A673 (cell line): ENCODE results near the gene PLCB2. TPM values are rescaled to one million over a fixed set of nuclear protein-coding genes. Genes with fewer than 3 reads are reported as not detected.

Experiments
- BruUV-seq: library from RNA; stranded (reverse); fragments of 400-500 nt; replicated peaks from 2 replicates; lab custom pipeline; 2021; lab: Mats Ljungman, UMichigan
- CTCF ChIA-PET: fragments of 300-600 bp; sonication (Branson Sonifier 250); formaldehyde crosslinking; loops from one replicate; lab custom pipeline; 2022; ENCODE audit warnings: antibody characterized with exemption; lab: Charles Lee
- POLR2A ChIA-PET: fragments of 300-600 bp; sonication (Branson Sonifier 250); formaldehyde crosslinking; loops from one replicate; lab custom pipeline; 2022; ENCODE audit warnings: antibody characterized with exemption; ENCODE audit not compliant: low non-redundant PET; lab: Charles Lee
- DNase-seq: peaks from one replicate; pipeline ENCODE4 v3.0.0-alpha.2; 2015; ENCODE audit warnings: low spot score
- H3K27ac ChIP-seq: fragments of 200-600 bp; sonication (generic); 2 replicates; pipeline ENCODE4 v1.5.1; 2016; ENCODE audit warnings: mixed run types, low read depth, mild to moderate bottlenecking, mixed read lengths, antibody characterized with exemption, low read length; ENCODE audit not compliant: poor library complexity, severe bottlenecking
- H3K27me3 ChIP-seq: fragments of 200-600 bp; sonication (generic); replicated peaks from 2 replicates; pipeline ENCODE4 v1.6.1; 2017; ENCODE audit warnings: mixed run types, low read depth, mild to moderate bottlenecking, mixed read lengths, antibody characterized with exemption, low read length; ENCODE audit not compliant: insufficient read depth, poor library complexity
- H3K36me3 ChIP-seq: fragments of 200-600 bp; sonication (generic); 2 replicates; pipeline ENCODE4 v1.6.1; 2016; ENCODE audit warnings: mixed run types, mild to moderate bottlenecking, mixed read lengths, antibody characterized with exemption, low read length; ENCODE audit not compliant: insufficient read depth, poor library complexity, severe bottlenecking
- H3K4me1 ChIP-seq: fragments of 200-600 bp; sonication (generic); 2 replicates; pipeline ENCODE4 v1.6.1; 2017; ENCODE audit warnings: mixed run types, mild to moderate bottlenecking, mixed read lengths, antibody characterized with exemption, low read length; ENCODE audit not compliant: insufficient read depth, poor library complexity, severe bottlenecking
- H3K4me3 ChIP-seq: fragments of 200-600 bp; sonication (generic); 2 replicates; pipeline ENCODE4 v1.5.1; 2016; ENCODE audit warnings: low read depth, mixed run types, mild to moderate bottlenecking, mixed read lengths, low read length; ENCODE audit not compliant: poor library complexity, severe bottlenecking
- H3K9me3 ChIP-seq: fragments of 200-600 bp; sonication (generic); 2 replicates; pipeline ENCODE4 v1.6.1; 2016; ENCODE audit warnings: mixed run types, low read depth, mild to moderate bottlenecking, mixed read lengths, antibody characterized with exemption, low read length; ENCODE audit not compliant: poor library complexity, severe bottlenecking
- EZH2 ChIP-seq: fragments of 200-600 bp; sonication (generic); IDR thresholded peaks from 2 replicates; pipeline ENCODE4 v1.6.1; 2017; ENCODE audit warnings: borderline replicate concordance, low read depth, mild to moderate bottlenecking, mixed read lengths, antibody characterized with exemption, low read length; ENCODE audit not compliant: poor library complexity, severe bottlenecking
- intact Hi-C: fragments of 100-400 bp; cut with micrococcal nuclease; formaldehyde crosslinking; loops from one replicate; pipeline ENCODE4 v1.10.0; 2022; ENCODE audit not compliant: unreplicated experiment
- total RNA-seq: library from RNA; stranded (reverse); gene quantifications from 2 replicates; pipeline ENCODE4 v1.2.3, GENCODE V29; 2021
- TF ChIP-seq, protein P1 (sequence below): fragments of 300-800, 200-600 bp; sonication (generic); conservative IDR thresholded peaks from 2 replicates; pipeline ENCODE4 v1.5.1; 2017; ENCODE audit warnings: low read depth, mild to moderate bottlenecking, antibody characterized with exemption, low read length, moderate library complexity, mixed read lengths

PLCB2 gene
- total RNA-seq, 1 experiment from 2014 or later, result 5.6 TPM

DNA sequence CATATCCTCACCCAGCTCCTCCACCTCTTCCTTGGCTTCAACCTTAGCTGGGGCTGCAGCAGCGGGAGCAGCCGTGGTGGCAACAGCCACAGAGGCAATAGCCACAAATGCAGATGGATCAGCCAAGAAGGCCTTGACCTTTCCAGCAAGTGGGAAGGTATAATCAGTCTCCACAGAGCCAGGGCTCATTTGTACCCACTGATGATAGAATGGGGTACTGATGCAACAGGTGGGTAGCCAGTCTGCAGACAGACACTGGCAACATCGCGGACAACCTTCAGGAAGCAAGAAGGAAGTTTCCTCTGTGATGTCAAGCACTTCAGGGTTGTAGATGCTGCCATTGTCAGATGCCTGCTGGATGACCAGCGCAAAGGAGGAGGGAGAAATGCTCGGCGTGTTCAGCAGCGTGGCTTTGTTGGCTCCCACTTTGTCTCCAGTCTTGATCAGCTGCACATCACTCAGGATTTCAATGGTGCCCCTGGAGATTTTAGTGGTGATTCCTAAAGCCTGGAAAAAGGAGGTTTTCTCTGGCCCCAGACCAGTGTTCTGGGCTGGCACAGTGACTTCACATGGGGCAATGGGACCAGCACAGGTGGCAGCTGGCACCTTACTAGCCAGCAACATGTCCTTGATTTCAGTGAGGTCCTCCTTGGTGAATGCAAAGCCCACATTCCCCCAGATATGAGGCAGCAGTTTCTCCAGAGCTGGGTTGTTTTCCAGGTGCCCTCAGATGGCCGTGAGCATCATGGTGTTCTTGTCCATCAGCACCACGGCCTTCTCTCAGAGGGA lies 4.8 kb upstream of the PLCB2 start:
- Histone ChIP-seq H3K4me1 (peaks cover 11% of the 10 kb centered on the region), H3K36me3 (no peaks in the 10 kb centered on the region), H3K9me3 (no peaks in the 10 kb centered on the region), H3K27me3 (no peaks in the 10 kb centered on the region), H3K27ac (no peak overlapping the region), H3K4me3 (no peak overlapping the region)
- ChIA-PET POLR2A (no interaction called here), CTCF (no interaction called here)
- intact Hi-C loops, result no loop called here
- DNase-seq, result no peak
- no TSS peak for BruUV-seq
- TF ChIP-seq, protein P1, sequence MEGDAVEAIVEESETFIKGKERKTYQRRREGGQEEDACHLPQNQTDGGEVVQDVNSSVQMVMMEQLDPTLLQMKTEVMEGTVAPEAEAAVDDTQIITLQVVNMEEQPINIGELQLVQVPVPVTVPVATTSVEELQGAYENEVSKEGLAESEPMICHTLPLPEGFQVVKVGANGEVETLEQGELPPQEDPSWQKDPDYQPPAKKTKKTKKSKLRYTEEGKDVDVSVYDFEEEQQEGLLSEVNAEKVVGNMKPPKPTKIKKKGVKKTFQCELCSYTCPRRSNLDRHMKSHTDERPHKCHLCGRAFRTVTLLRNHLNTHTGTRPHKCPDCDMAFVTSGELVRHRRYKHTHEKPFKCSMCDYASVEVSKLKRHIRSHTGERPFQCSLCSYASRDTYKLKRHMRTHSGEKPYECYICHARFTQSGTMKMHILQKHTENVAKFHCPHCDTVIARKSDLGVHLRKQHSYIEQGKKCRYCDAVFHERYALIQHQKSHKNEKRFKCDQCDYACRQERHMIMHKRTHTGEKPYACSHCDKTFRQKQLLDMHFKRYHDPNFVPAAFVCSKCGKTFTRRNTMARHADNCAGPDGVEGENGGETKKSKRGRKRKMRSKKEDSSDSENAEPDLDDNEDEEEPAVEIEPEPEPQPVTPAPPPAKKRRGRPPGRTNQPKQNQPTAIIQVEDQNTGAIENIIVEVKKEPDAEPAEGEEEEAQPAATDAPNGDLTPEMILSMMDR, result no peak
- no peak for TF ChIP-seq EZH2

DNA sequence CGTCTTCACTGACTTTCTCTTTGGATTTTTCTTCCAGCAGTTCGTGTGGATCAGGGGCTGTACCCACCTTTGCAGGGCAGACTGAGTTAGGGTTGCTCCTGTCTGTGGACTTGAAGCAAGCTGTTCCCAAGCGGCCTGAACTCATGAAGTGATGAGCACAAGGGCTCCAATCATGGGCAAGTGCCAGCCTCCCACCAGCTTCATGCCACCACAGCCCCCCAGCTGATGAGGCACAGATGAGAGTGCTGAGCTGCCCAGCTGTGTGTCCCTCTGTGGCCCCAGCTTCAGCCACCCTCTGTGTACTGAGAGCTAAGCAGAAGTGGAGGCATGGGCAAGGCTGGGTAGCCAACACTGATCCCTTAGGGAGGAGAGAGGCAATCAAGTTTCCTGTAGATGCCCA lies 3.3 kb upstream of the PLCB2 start:
- H3K9me3 ChIP-seq, result no peaks in the 10 kb centered on the region
- peaks cover 11% of the 10 kb centered on the region for H3K4me1 ChIP-seq
- no peak for DNase-seq
- intact Hi-C loops, result loop anchor here (1.0 kb wide), 1 partner anchor 32 kb away; no protein-coding TSS in a partner anchor
- H3K27me3 ChIP-seq, result no peaks in the 10 kb centered on the region
- ChIA-PET POLR2A (no interaction called here), CTCF (no interaction called here)
- no TSS peak for BruUV-seq
- no peak overlapping the region for H3K4me3 ChIP-seq
- H3K36me3 ChIP-seq, result no peaks in the 10 kb centered on the region
- H3K27ac ChIP-seq, result no peak overlapping the region
- TF ChIP-seq, protein P1, result no peak
- no peak for TF ChIP-seq EZH2

DNA sequence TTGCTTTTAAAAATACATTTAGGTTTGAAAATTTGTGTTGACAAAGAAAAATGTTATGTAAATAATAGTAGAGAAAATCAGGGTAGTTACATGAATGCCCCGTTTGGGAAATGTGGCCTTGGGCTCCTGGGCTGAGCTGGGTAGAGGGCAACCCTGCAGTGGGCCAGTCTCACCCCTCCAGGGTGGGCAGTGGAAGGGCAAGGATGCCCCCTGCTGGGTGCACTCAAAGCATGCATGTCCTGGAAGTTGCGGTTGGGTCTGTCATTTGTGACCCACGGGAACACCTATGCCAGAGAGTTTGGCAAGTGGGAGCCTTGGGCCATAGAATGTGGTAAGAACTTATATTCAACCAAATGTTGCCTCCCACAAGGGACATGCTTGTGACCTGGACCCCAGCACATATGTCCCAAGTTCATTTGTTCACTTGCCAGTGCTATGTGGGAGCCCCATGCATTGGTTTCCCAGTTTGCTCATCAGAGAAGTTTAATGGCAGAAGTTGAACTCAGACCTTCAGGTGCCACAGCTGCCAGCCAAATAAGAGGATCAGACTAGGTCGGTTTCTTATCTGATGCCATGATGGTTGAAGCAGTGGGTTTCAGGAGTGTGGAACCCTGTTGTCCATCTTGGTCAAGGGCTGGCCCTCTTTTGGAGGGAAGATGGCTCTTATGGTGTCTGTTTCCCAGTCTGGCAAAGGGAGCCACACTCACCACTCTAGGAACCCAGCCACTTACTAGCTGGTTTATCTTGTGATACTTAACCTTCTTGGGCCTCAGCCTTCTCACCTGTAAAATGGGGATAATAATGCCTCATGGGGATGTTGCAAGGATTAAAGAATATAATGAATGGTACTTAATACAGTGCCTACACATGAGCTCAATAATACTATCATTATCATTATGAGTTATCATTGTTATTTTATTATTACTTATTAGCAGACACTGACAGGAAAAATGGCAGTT lies 2.5 kb upstream of the PLCB2 start:
- Histone ChIP-seq H3K4me3 (no peak overlapping the region), H3K27ac (no peak overlapping the region), H3K36me3 (no peaks in the 10 kb centered on the region), H3K27me3 (no peaks in the 10 kb centered on the region), H3K4me1 (peaks cover 11% of the 10 kb centered on the region), H3K9me3 (no peaks in the 10 kb centered on the region)
- TF ChIP-seq, protein P1, result peak; percentile 76
- no peak for TF ChIP-seq EZH2
- intact Hi-C loops, result loop anchor here (1.0 kb wide), 1 partner anchor 31 kb away; no protein-coding TSS in a partner anchor
- ChIA-PET POLR2A (interaction anchor here (0.7 kb wide), 1 partner anchor 25 kb away, joined by 3 read pairs; no protein-coding TSS in a partner anchor), CTCF (interaction anchor here (0.6 to 1.3 kb wide), 5 partner anchors 11 to 275 kb away, joined by 3 to 9 read pairs (median 4); no protein-coding TSS in a partner anchor)
- BruUV-seq, result no TSS peak
- peak; percentile 64 for DNase-seq
